Measurements from ENCODE around the gene TIPARP.

TIPARP gene, protein sequence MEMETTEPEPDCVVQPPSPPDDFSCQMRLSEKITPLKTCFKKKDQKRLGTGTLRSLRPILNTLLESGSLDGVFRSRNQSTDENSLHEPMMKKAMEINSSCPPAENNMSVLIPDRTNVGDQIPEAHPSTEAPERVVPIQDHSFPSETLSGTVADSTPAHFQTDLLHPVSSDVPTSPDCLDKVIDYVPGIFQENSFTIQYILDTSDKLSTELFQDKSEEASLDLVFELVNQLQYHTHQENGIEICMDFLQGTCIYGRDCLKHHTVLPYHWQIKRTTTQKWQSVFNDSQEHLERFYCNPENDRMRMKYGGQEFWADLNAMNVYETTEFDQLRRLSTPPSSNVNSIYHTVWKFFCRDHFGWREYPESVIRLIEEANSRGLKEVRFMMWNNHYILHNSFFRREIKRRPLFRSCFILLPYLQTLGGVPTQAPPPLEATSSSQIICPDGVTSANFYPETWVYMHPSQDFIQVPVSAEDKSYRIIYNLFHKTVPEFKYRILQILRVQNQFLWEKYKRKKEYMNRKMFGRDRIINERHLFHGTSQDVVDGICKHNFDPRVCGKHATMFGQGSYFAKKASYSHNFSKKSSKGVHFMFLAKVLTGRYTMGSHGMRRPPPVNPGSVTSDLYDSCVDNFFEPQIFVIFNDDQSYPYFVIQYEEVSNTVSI

DNA sequence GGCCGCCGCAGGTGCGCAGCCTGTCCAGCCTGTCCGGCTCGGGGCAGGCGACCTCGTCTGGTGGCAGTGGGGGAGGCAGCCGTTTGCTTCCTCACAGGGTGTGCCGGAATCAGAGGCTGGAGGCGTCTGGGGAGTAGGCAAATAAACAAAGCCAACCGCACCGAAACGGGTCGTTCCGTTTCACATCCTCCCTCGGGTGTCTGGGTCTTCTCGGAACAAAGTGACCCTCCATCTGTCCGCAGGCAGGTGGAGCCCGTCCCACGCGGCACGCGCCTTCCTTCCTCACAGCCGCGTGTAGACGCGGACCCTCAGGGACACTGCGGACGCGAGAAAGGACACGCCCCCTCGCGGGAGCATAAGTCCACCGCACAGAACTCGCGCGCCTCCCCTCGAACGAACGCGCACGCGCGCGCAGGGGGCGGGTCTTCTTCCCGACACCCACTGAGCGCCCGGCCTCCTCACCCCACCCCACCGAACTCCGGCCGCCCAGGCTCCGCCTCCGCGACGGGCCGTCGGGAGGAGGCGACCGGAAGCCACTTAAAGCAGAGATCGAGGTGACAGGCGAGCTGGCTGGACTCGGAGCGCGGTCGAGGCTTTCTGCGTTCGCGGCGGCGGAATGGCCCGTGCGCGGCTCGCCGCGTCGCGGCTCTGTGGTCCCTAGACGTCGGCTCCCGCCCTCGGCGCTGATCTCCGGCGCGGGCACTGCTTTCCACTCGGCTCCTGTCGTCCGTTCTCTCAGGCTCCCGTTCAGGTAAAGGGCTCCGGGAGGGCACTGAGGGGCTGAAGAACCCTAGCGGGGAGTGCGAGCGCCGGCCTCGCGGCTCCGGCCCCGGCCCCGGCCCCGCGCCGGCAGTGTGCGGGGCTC lies at the start of gene TIPARP:
TIPARP (plus strand) TSS at position 545 of the 865 bp plus-strand sequence. CDS start 3,108 bp downstream, outside the sequence.
- Histone ChIP-seq H3K27ac (ENCODE audit: low read depth, low read length) (peak within 1 kb of the TSS; percentile 91), H3K36me3 (ENCODE audit: insufficient read depth, low read length) (peaks cover 19% of the 10 kb centered on the region), H3K27me3 (ENCODE audit: insufficient read depth, low read length) (no peaks in the 10 kb centered on the region), H3K4me1 (ENCODE audit: control insufficient read depth, insufficient read depth, low read length, unreplicated experiment) (peaks cover 43% of the 10 kb centered on the region), H2AFZ (ENCODE audit: low read length, unreplicated experiment) (peak within 1 kb of the TSS; percentile 1), H3K4me3 (ENCODE audit: low read depth, low read length) (peak within 1 kb of the TSS; percentile 92), H3K79me2 (ENCODE audit: control insufficient read depth, insufficient read depth, low read length, unreplicated experiment) (peaks cover 48% of the 10 kb centered on the region)

DNA sequence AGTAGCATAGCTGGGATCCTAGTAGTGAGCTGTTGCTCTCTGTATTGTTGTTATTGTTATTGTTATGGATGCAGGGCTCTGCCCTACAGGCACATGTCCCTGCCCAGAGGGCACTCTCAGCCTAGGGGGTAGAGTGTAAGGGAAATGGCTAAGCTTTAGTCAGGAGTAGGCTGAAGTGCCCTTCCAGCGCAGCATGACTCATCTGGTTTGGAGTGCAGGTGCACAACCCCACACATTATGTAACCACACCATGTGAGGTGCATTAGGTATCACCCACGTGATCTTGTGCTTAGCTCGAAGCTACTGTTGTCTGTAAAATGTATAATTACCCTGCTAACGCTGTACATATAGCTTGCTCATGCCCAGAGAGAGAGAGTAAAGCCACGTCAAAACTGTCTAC lies 48.3 kb upstream of the TIPARP start:
- H3K4me1 ChIP-seq (ENCODE audit: control insufficient read depth, insufficient read depth, low read length, unreplicated experiment): peaks cover 24% of the 10 kb centered on the region
- H2AFZ ChIP-seq (ENCODE audit: low read length, unreplicated experiment): no peak overlapping the region
- H3K36me3 ChIP-seq (ENCODE audit: insufficient read depth, low read length): no peaks in the 10 kb centered on the region
- H3K79me2 ChIP-seq (ENCODE audit: control insufficient read depth, insufficient read depth, low read length, unreplicated experiment): no peaks in the 10 kb centered on the region
- H3K4me3 ChIP-seq (ENCODE audit: low read depth, low read length): no peak overlapping the region
- H3K27ac ChIP-seq (ENCODE audit: low read depth, low read length): no peak overlapping the region
- no peaks in the 10 kb centered on the region for H3K27me3 ChIP-seq (ENCODE audit: insufficient read depth, low read length)

DNA sequence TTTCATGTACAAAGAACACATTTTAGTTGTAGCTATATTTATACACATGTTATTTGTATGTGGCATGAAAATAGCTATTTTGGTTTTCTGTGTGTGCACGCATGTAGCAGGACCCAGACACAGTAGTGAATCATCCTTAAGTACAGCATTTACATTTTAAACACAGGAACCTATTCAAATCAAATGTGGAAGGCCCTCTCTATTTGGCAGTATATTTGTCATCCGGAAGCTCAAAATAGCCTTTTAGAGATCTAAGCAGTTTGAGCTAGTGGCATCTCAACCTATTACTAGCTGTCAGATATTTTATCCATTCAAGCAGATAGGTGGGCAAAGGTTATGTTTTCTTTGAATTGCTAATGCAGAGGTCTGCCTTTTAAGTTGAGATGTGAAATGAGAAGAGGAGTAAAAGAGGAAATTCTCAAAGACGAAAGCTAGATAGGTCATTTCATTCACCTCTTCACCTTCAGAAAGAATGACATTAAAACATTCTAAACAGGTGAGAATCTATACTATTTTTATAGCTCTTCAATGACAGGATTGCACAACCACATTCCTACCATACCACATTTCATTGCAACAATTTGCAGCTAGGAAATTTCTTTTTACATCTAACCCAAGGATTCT lies 46.3 kb upstream of the TIPARP start:
- H3K27me3 ChIP-seq (ENCODE audit: insufficient read depth, low read length): no peaks in the 10 kb centered on the region
- H2AFZ ChIP-seq (ENCODE audit: low read length, unreplicated experiment): no peak overlapping the region
- H3K36me3 ChIP-seq (ENCODE audit: insufficient read depth, low read length): no peaks in the 10 kb centered on the region
- H3K27ac ChIP-seq (ENCODE audit: low read depth, low read length): no peak overlapping the region
- peaks cover 24% of the 10 kb centered on the region for H3K4me1 ChIP-seq (ENCODE audit: control insufficient read depth, insufficient read depth, low read length, unreplicated experiment)
- H3K4me3 ChIP-seq (ENCODE audit: low read depth, low read length): no peak overlapping the region
- no peaks in the 10 kb centered on the region for H3K79me2 ChIP-seq (ENCODE audit: control insufficient read depth, insufficient read depth, low read length, unreplicated experiment)

GRCh38 chr3:156628836-156629618 lies 45.4 kb upstream of the TIPARP start:
- Histone ChIP-seq H3K27ac (ENCODE audit: low read depth, low read length) (no peak overlapping the region), H3K4me3 (ENCODE audit: low read depth, low read length) (no peak overlapping the region), H3K27me3 (ENCODE audit: insufficient read depth, low read length) (no peaks in the 10 kb centered on the region), H3K4me1 (ENCODE audit: control insufficient read depth, insufficient read depth, low read length, unreplicated experiment) (peaks cover 24% of the 10 kb centered on the region), H3K36me3 (ENCODE audit: insufficient read depth, low read length) (no peaks in the 10 kb centered on the region), H2AFZ (ENCODE audit: low read length, unreplicated experiment) (no peak overlapping the region), H3K79me2 (ENCODE audit: control insufficient read depth, insufficient read depth, low read length, unreplicated experiment) (no peaks in the 10 kb centered on the region)

GRCh38 chr3:156630081-156630772 lies 44.2 kb upstream of the TIPARP start:
- Histone ChIP-seq H2AFZ (ENCODE audit: low read length, unreplicated experiment) (no peak overlapping the region), H3K36me3 (ENCODE audit: insufficient read depth, low read length) (no peaks in the 10 kb centered on the region), H3K79me2 (ENCODE audit: control insufficient read depth, insufficient read depth, low read length, unreplicated experiment) (no peaks in the 10 kb centered on the region), H3K27ac (ENCODE audit: low read depth, low read length) (no peak overlapping the region), H3K4me3 (ENCODE audit: low read depth, low read length) (no peak overlapping the region), H3K4me1 (ENCODE audit: control insufficient read depth, insufficient read depth, low read length, unreplicated experiment) (peaks cover 24% of the 10 kb centered on the region), H3K27me3 (ENCODE audit: insufficient read depth, low read length) (no peaks in the 10 kb centered on the region)

DNA sequence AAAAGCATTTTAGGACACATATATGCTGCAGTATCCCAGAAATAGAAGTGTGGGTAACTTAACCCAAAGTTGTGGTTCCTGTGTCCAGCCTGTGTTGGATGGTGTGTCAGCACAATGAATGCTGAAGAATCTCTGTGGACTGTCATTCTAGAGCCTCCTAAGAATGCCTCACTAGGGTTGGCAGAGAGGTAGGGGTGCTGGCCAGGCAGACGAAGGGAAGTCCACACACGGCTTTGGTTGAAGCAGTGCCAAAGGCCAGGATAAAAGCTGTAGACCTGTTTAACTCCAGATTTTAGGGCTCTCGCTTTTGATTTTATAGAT lies 43.7 kb upstream of the TIPARP start:
- no peak overlapping the region for H2AFZ ChIP-seq (ENCODE audit: low read length, unreplicated experiment)
- H3K27me3 ChIP-seq (ENCODE audit: insufficient read depth, low read length): no peaks in the 10 kb centered on the region
- no peaks in the 10 kb centered on the region for H3K36me3 ChIP-seq (ENCODE audit: insufficient read depth, low read length)
- no peak overlapping the region for H3K4me3 ChIP-seq (ENCODE audit: low read depth, low read length)
- peaks cover 24% of the 10 kb centered on the region for H3K4me1 ChIP-seq (ENCODE audit: control insufficient read depth, insufficient read depth, low read length, unreplicated experiment)
- no peaks in the 10 kb centered on the region for H3K79me2 ChIP-seq (ENCODE audit: control insufficient read depth, insufficient read depth, low read length, unreplicated experiment)
- H3K27ac ChIP-seq (ENCODE audit: low read depth, low read length): no peak overlapping the region

DNA sequence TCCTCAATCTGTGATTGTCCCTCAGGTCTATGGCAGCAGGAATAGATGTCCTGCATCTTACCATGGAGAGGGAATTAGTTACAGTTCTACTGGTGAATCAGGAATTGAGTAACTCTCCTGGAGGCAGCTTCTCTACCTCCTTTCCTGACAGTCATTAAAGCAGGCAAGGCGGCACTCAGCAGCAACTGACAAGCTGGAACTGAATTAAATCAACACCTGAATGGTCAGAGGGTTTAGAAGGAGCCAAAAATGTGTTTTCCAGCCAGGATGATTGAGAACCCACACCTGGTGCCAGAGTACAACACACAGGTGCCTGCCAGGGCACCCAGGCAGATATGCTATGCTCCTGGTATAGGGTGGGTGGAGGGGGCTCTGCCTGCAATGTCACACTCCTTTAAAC lies 43.1 kb upstream of the TIPARP start:
- H3K36me3 ChIP-seq (ENCODE audit: insufficient read depth, low read length): no peaks in the 10 kb centered on the region
- no peaks in the 10 kb centered on the region for H3K79me2 ChIP-seq (ENCODE audit: control insufficient read depth, insufficient read depth, low read length, unreplicated experiment)
- H3K27ac ChIP-seq (ENCODE audit: low read depth, low read length): no peak overlapping the region
- peaks cover 24% of the 10 kb centered on the region for H3K4me1 ChIP-seq (ENCODE audit: control insufficient read depth, insufficient read depth, low read length, unreplicated experiment)
- no peaks in the 10 kb centered on the region for H3K27me3 ChIP-seq (ENCODE audit: insufficient read depth, low read length)
- H2AFZ ChIP-seq (ENCODE audit: low read length, unreplicated experiment): no peak overlapping the region
- H3K4me3 ChIP-seq (ENCODE audit: low read depth, low read length): no peak overlapping the region

- Histone ChIP-seq H3K36me3 (ENCODE audit: insufficient read depth, low read length) (no peaks in the 10 kb centered on the region), H3K4me1 (ENCODE audit: control insufficient read depth, insufficient read depth, low read length, unreplicated experiment) (peaks cover 24% of the 10 kb centered on the region), H3K79me2 (ENCODE audit: control insufficient read depth, insufficient read depth, low read length, unreplicated experiment) (no peaks in the 10 kb centered on the region), H3K27ac (ENCODE audit: low read depth, low read length) (no peak overlapping the region), H3K27me3 (ENCODE audit: insufficient read depth, low read length) (no peaks in the 10 kb centered on the region), H3K4me3 (ENCODE audit: low read depth, low read length) (no peak overlapping the region), H2AFZ (ENCODE audit: low read length, unreplicated experiment) (no peak overlapping the region)
Measured at GRCh38 chr3:156632601-156633000, 41.8 kb upstream of the TIPARP start.

DNA sequence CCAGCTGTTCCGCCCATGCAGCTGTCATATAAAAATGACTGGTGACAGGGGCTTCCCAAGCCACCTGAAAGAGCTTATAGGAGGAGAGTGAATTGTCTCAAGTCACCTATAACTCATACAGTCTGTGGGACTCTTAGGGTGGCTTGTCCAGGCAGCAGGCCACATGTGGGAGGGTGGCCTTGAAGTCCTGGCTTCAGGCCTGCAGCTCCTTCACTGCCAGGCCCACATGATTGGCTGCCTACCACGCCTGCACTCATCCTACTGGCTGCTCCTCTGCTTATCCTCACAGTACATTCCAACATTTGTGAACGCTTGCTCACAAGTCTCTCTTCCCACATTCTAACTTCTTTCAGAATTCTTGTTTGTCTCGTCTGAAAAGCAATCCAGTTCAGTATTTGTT lies 41.1 kb upstream of the TIPARP start:
- H3K4me1 ChIP-seq (ENCODE audit: control insufficient read depth, insufficient read depth, low read length, unreplicated experiment): peaks cover 17% of the 10 kb centered on the region
- no peak overlapping the region for H2AFZ ChIP-seq (ENCODE audit: low read length, unreplicated experiment)
- no peaks in the 10 kb centered on the region for H3K79me2 ChIP-seq (ENCODE audit: control insufficient read depth, insufficient read depth, low read length, unreplicated experiment)
- H3K36me3 ChIP-seq (ENCODE audit: insufficient read depth, low read length): no peaks in the 10 kb centered on the region
- H3K4me3 ChIP-seq (ENCODE audit: low read depth, low read length): no peak overlapping the region
- H3K27ac ChIP-seq (ENCODE audit: low read depth, low read length): no peak overlapping the region
- no peaks in the 10 kb centered on the region for H3K27me3 ChIP-seq (ENCODE audit: insufficient read depth, low read length)

Measured in ACC112 (cell line).